Erythroblast (primary cell): ENCODE results near the gene CHAMP1.

Experiments
- GATA1 ChIP-seq: IDR thresholded peaks from 2 replicates; pipeline ENCODE4 v1.6.1; 2011; ENCODE audit warnings: low read depth, mild to moderate bottlenecking, control low read depth, low read length, moderate library complexity
- POLR2A ChIP-seq: IDR thresholded peaks from 2 replicates; pipeline ENCODE4 v1.6.1; 2011; ENCODE audit warnings: mild to moderate bottlenecking, low read length

DNA sequence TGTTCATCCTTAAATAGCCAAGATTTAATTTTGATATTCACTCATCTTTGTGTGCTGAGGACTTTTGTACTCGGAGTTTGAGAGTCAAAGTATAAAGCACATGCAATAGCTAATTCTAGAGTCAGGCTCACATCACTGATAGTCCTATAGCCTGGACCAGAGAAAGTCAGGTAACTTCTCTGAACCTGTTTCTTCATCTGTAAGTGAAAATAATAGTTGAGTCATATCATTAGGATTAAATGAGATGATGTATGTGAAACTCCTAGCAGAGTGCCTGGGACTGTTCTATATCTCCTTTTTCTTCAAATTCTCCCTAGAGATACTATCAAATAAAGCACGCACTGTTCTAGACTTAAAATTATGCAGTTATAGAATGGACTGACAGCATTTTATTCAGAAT lies 9.0 kb downstream of the CHAMP1 start:
- no peak for TF ChIP-seq POLR2A
- TF ChIP-seq GATA1, result no peak
